COLO668 (cell line): ENCODE measurements around the gene PRSS57.
"Not testable (repeated sequence)": the region's sequence is repeated elsewhere in the genome, so short reads cannot be mapped to it uniquely, and the experiment has no call there.

ENCODE experiments used
- DNase-seq: peaks from one replicate; lab custom pipeline; 2025; ENCODE audit not compliant: unreplicated experiment; lab: John Stamatoyannopoulos, UW

PRSS57 gene

GRCh38 chr19:698529-698928 lies 3.3 kb upstream of the PRSS57 start:
- not testable (repeated sequence) for DNase-seq

- DNase-seq: no peak
Observed at GRCh38 chr19:694481-695351, 536 bp downstream of the PRSS57 start.

- DNase-seq: no peak
Observed at GRCh38 chr19:690203-690602, 5.0 kb downstream of the PRSS57 start.

- no peak for DNase-seq
Observed at GRCh38 chr19:688992-689391, 6.3 kb downstream of the PRSS57 start.

- DNase-seq: no peak
Observed at GRCh38 chr19:688214-688613, 7.0 kb downstream of the PRSS57 start.

GRCh38 chr19:687569-688166 lies 7.6 kb downstream of the PRSS57 start:
- no peak for DNase-seq

- DNase-seq: no peak
Observed at GRCh38 chr19:686589-687297, 8.5 kb downstream of the PRSS57 start.

- no peak for DNase-seq
Observed at GRCh38 chr19:685454-685931, 9.8 kb downstream of the PRSS57 start.

- no peak for DNase-seq
Observed at GRCh38 chr19:682678-683320, 12.5 kb downstream of the PRSS57 start.

GRCh38 chr19:681029-682019 lies 13.9 kb downstream of the PRSS57 start:
- DNase-seq: peak; percentile 71

GRCh38 chr19:680287-681028 lies 14.8 kb downstream of the PRSS57 start:
- DNase-seq: peak; percentile 97

GRCh38 chr19:679418-680286 lies 15.6 kb downstream of the PRSS57 start:
- DNase-seq: peak; percentile 62

- no peak for DNase-seq
Observed at GRCh38 chr19:678791-679388, 16.4 kb downstream of the PRSS57 start.

- peak; percentile 89 for DNase-seq
Observed at GRCh38 chr19:677601-678436, 17.4 kb downstream of the PRSS57 start.

GRCh38 chr19:677201-677600 lies 18.1 kb downstream of the PRSS57 start:
- DNase-seq: peak; percentile 60

- no peak for DNase-seq
Observed at GRCh38 chr19:676339-677105, 18.7 kb downstream of the PRSS57 start, which contains the start of gene FSTL3. FSTL3 (plus strand) TSS chr19:676392; CDS start chr19:676424, 32 bp downstream.
